Ovary (tissue), 9 donors: ENCODE measurements around the gene STARD8. TPM values are rescaled to one million over a fixed set of nuclear protein-coding genes. Genes with fewer than 3 reads are reported as not detected.
"Not testable (repeated sequence)": the region's sequence is repeated elsewhere in the genome, so short reads cannot be mapped to it uniquely, and the experiment has no call there.

Experiments
- DNase-seq, 5 donors: peaks; one replicate each; pipeline ENCODE4 v3.0.0-alpha.2; 2019 to 2020
- H3K27ac ChIP-seq, 2 donors: fragments of 200-600 bp; one replicate each; pipeline versions ENCODE4 v1.5.1 to v1.8.0; 2019 to 2022
- H3K27me3 ChIP-seq: fragments of 200-600 bp; one replicate; pipeline ENCODE4 v1.8.0; 2022
- H3K36me3 ChIP-seq: fragments of 200-600 bp; sonication (generic); one replicate; pipeline ENCODE4 v1.5.1; 2019
- H3K4me1 ChIP-seq: one replicate; pipeline ENCODE4 v1.8.1; 2013; ENCODE audit warnings: mild to moderate bottlenecking, moderate library complexity; ENCODE audit not compliant: insufficient read depth
- H3K4me3 ChIP-seq: fragments of 200-600 bp; sonication (generic); one replicate; pipeline ENCODE4 v1.5.1; 2017
- H3K9me3 ChIP-seq, 2 donors: fragments of 200-600 bp in 1 of 2; sonication (generic) in 1 of 2; one replicate each; pipeline versions ENCODE4 v1.5.1 to v1.8.1; 2013 to 2019; ENCODE audit warnings: mild to moderate bottlenecking in 1 of 2, moderate library complexity in 1 of 2
- CTCF ChIP-seq, 3 donors: fragments of 450-650 bp in 2 of 3; fragments of 200-600 bp in 1 of 3; IDR thresholded peaks; one replicate each; pipeline versions ENCODE4 v1.5.1 to v1.8.0; 2016 to 2022; ENCODE audit warnings: antibody characterized with exemption in 3 of 3, mild to moderate bottlenecking in 1 of 3
- EP300 ChIP-seq: sonication (generic); formaldehyde crosslinking; IDR thresholded peaks from one replicate; pipeline ENCODE4 v1.6.1; 2017; ENCODE audit warnings: antibody characterized with exemption
- POLR2A ChIP-seq: fragments of 450-650 bp; IDR thresholded peaks from one replicate; pipeline ENCODE4 v1.6.1; 2017; ENCODE audit warnings: antibody characterized with exemption, mild to moderate bottlenecking, moderate library complexity
- WGBS, 3 donors: extraction: QIAGEN DNeasy Blood & Tissue Kit in 1 of 3; methylation state at CpG; one replicate each; pipeline versions ENCODE4 v1.1.5 to v1.1.7; 2013 to 2017; 5-methylcytosine and 5-hydroxymethylcytosine counted together
- intact Hi-C, 4 donors: fragments of 100-400 bp; cut with DNase I; formaldehyde crosslinking; loops; one replicate each; pipeline versions ENCODE4 v1.11.0 to v1.15.1; 2022 to 2023
- polyA plus RNA-seq, 2 donors: library from polyadenylated mRNA; stranded (reverse); fragments of 200-250 nt in 1 of 2; fragments of 350-450 nt in 1 of 2; fragmentation: Illumina TruSeq in 1 of 2; extraction: RNeasy Lipid Tissue Mini Kit (QIAGEN cat#74804) in 1 of 2; gene quantifications; one replicate each; pipeline ENCODE4 v1.2.3, GENCODE V29; 2013 to 2014
- total RNA-seq, 7 donors: library from RNA; depleted of rRNA in 2 of 7; stranded (reverse); fragments of >200 nt in 2 of 7; fragmentation: NEBNext Ultra II Directional in 3 of 7; extraction: Animal tissue kit (Norgen Biotek cat#: 25700) in 3 of 7; gene quantifications; one replicate each; pipeline versions ENCODE4 v1.1.0 to v1.2.4, GENCODE V29; 2016 to 2023
- donor health status: DM: no; HTN: no; CAD: no; lungs with moderate emphysema.
- donor health status: DM: no; HTN: no; CAD: no.
- donor health status: Bipolar disorder and iron deficiency.
- donor health status: DM: yes; HTN: yes; CAD: no.
- donor health status: DM: no; HTN: no; CAD: no.
- donor health status: DM: yes; HTN: yes; CAD: no.

STARD8 gene
- total and polyA plus RNA-seq, 9 donors, result 2.3 to 7.8 (median 4.6) TPM

GRCh38 chrX:68686097-68686977 is 38.9 kb downstream of the STARD8 start:
- Histone ChIP-seq H3K36me3 (no peaks in the 10 kb centered on the region), H3K27me3 (no peaks in the 10 kb centered on the region), H3K9me3 (no peaks in the 10 kb centered on the region), H3K4me1 (no peaks in the 10 kb centered on the region), H3K27ac (no peak overlapping the region), H3K4me3 (peak overlapping the region; percentile 29)
- peak in 4 of 5 donors; percentile 18 to 53 (median 40) for DNase-seq
- WGBS, 3 donors, result 29 to 50% (median 34%) methylated on average over 56 of the region's 56 CpGs
- intact Hi-C loops, result no loop called here
- TF ChIP-seq EP300, result no peak
- no peak for TF ChIP-seq CTCF (IDR thresholded peaks at IDR 0.05)
- peak; percentile 13 for TF ChIP-seq POLR2A

- intact Hi-C loops, H3K27me3 ChIP-seq, H3K36me3 ChIP-seq, H3K4me1 ChIP-seq, H3K4me3 ChIP-seq, H3K9me3 ChIP-seq, DNase-seq, H3K27ac ChIP-seq: not testable (repeated sequence)
- WGBS, 3 donors, result 28 to 85% methylated on average over 2 to 6 of the region's 8 CpGs; no CpG with 5 or more reads in 1 of the 3 donors
Measured at GRCh38 chrX:68688931-68689330, 41.5 kb downstream of the STARD8 start.

- 76 to 85% (median 85%) methylated on average over 4 of the region's 4 CpGs for WGBS, 3 donors
- no peak overlapping the region for H3K27ac ChIP-seq
- intact Hi-C loops, result no loop called here
Measured at GRCh38 chrX:68690936-68691501, 43.6 kb downstream of the STARD8 start.

GRCh38 chrX:68691921-68692320 is 44.5 kb downstream of the STARD8 start:
- H3K4me3 ChIP-seq, result no peak overlapping the region
- H3K27me3 ChIP-seq, result no peaks in the 10 kb centered on the region
- H3K36me3 ChIP-seq, result no peaks in the 10 kb centered on the region
- no peaks in the 10 kb centered on the region for H3K9me3 ChIP-seq
- TF ChIP-seq CTCF (IDR thresholded peaks at IDR 0.05), result no peak
- no peak for TF ChIP-seq EP300
- no peak for TF ChIP-seq POLR2A
- 80 to 84% (median 80%) methylated on average over 2 of the region's 2 CpGs for WGBS, 3 donors
- no peak overlapping the region for H3K27ac ChIP-seq
- H3K4me1 ChIP-seq, result no peaks in the 10 kb centered on the region
- no peak for DNase-seq
- intact Hi-C loops, result no loop called here

More at GRCh38 chrX:68690936-68691501, 43.6 kb downstream of the STARD8 start:
- Histone ChIP-seq H3K9me3 (no peaks in the 10 kb centered on the region), H3K4me3 (no peak overlapping the region), H3K27me3 (no peaks in the 10 kb centered on the region), H3K4me1 (no peaks in the 10 kb centered on the region), H3K36me3 (no peaks in the 10 kb centered on the region)
- no peak for DNase-seq
- TF ChIP-seq POLR2A (no peak), EP300 (no peak), CTCF (IDR thresholded peaks at IDR 0.05) (no peak)

GRCh38 chrX:68692651-68693050 is 45.2 kb downstream of the STARD8 start:
- no peak for TF ChIP-seq EP300
- TF ChIP-seq POLR2A, result no peak
- TF ChIP-seq CTCF (IDR thresholded peaks at IDR 0.05), result no peak
- no peak overlapping the region for H3K27ac ChIP-seq
- no peaks in the 10 kb centered on the region for H3K9me3 ChIP-seq
- WGBS, 3 donors, result 89 to 94% (median 91%) methylated on average over 1 of the region's 1 CpG
- no peaks in the 10 kb centered on the region for H3K4me1 ChIP-seq
- intact Hi-C loops, result no loop called here
- no peaks in the 10 kb centered on the region for H3K36me3 ChIP-seq
- no peaks in the 10 kb centered on the region for H3K27me3 ChIP-seq
- DNase-seq, result no peak
- no peak overlapping the region for H3K4me3 ChIP-seq
